HG03565 (cell line): ENCODE results near the gene CD38.
"Not testable (repeated sequence)": the region's sequence is repeated elsewhere in the genome, so short reads cannot be mapped to it uniquely, and the experiment has no call there.

Experiments
- ATAC-seq: cut with Tn5 transposase; IDR thresholded peaks from one replicate; pipeline ENCODE4 v1.9.1; 2021; ENCODE audit warnings: mild to moderate bottlenecking, moderate library complexity; ENCODE audit not compliant: unreplicated experiment

CD38 gene

GRCh38 chr4:15758294-15758693 lies 19.8 kb upstream of the CD38 start:
- ATAC-seq = no peak

GRCh38 chr4:15762460-15762859 lies 15.7 kb upstream of the CD38 start:
- not testable (repeated sequence) for ATAC-seq

GRCh38 chr4:15765391-15765790 lies 12.7 kb upstream of the CD38 start:
- no peak for ATAC-seq

GRCh38 chr4:15765910-15766697 lies 12.0 kb upstream of the CD38 start:
- ATAC-seq = peak; percentile 43

GRCh38 chr4:15766821-15767220 lies 11.3 kb upstream of the CD38 start:
- ATAC-seq = no peak

- no peak for ATAC-seq
Measured at GRCh38 chr4:15769202-15769601, 8.9 kb upstream of the CD38 start.

- ATAC-seq = peak; percentile 83
Measured at GRCh38 chr4:15771216-15772058, 6.7 kb upstream of the CD38 start.

GRCh38 chr4:15774020-15774420 lies 4.1 kb upstream of the CD38 start:
- no peak for ATAC-seq

- no peak for ATAC-seq
Measured at GRCh38 chr4:15776871-15777648, 1.1 kb upstream of the CD38 start.

GRCh38 chr4:15777697-15778288 lies 335 bp upstream of the CD38 start:
- no peak for ATAC-seq

- no peak for ATAC-seq
Measured at GRCh38 chr4:15779306-15779705, 1.2 kb downstream of the CD38 start.

- no peak for ATAC-seq
Measured at GRCh38 chr4:15779809-15780208, 1.7 kb downstream of the CD38 start.

- no peak for ATAC-seq
Measured at GRCh38 chr4:15781427-15782095, 3.4 kb downstream of the CD38 start.

GRCh38 chr4:15783676-15784075 lies 5.5 kb downstream of the CD38 start:
- no peak for ATAC-seq

- ATAC-seq = peak; percentile 89
Measured at GRCh38 chr4:15784959-15785634, 7.0 kb downstream of the CD38 start.

- no peak for ATAC-seq
Measured at GRCh38 chr4:15786743-15787142, 8.6 kb downstream of the CD38 start.

GRCh38 chr4:15792974-15793373 lies 14.8 kb downstream of the CD38 start:
- no peak for ATAC-seq

- no peak for ATAC-seq
Measured at GRCh38 chr4:15793506-15794363, 15.6 kb downstream of the CD38 start.

- no peak for ATAC-seq
Measured at GRCh38 chr4:15794426-15794825, 16.3 kb downstream of the CD38 start.
